ENCODE measurements around the gene PRCP.
"Not testable (repeated sequence)": the region's sequence is repeated elsewhere in the genome, so short reads cannot be mapped to it uniquely, and the experiment has no call there.

Gene PRCP

GRCh38 chr11:82900277-82901164 is at the start of gene PRCP:
TSS of gene PRCP (minus strand) at chr11:82900430. CDS start at chr11:82900402, 28 bp downstream.
- peak; percentile 23 for FAIRE-seq

GRCh38 chr11:82949352-82949751 is 49.1 kb upstream of the PRCP start:
- no peak for FAIRE-seq

- FAIRE-seq: no peak
Observed at GRCh38 chr11:82945682-82946081, 45.5 kb upstream of the PRCP start.

- not testable (repeated sequence) for FAIRE-seq
Observed at GRCh38 chr11:82945041-82945440, 44.8 kb upstream of the PRCP start.

- no peak for FAIRE-seq
Observed at GRCh38 chr11:82944198-82944597, 44.0 kb upstream of the PRCP start.

GRCh38 chr11:82943430-82943829 is 43.2 kb upstream of the PRCP start:
- not testable (repeated sequence) for FAIRE-seq

- no peak for FAIRE-seq
Observed at GRCh38 chr11:82942376-82942775, 42.1 kb upstream of the PRCP start.

GRCh38 chr11:82939456-82939855 is 39.2 kb upstream of the PRCP start:
- FAIRE-seq: no peak

- no peak for FAIRE-seq
Observed at GRCh38 chr11:82937554-82937953, 37.3 kb upstream of the PRCP start.

GRCh38 chr11:82936261-82936660 is 36.0 kb upstream of the PRCP start:
- FAIRE-seq: no peak

GRCh38 chr11:82932564-82932963 is 32.3 kb upstream of the PRCP start:
- FAIRE-seq: no peak

- no peak for FAIRE-seq
Observed at GRCh38 chr11:82930734-82931133, 30.5 kb upstream of the PRCP start.

GRCh38 chr11:82930229-82930628 is 30.0 kb upstream of the PRCP start:
- FAIRE-seq: no peak

GRCh38 chr11:82929121-82929520 is 28.9 kb upstream of the PRCP start:
- FAIRE-seq: no peak

GRCh38 chr11:82927264-82927880 is 27.1 kb upstream of the PRCP start:
- FAIRE-seq: peak; percentile 89

- FAIRE-seq: no peak
Observed at GRCh38 chr11:82924522-82925224, 24.4 kb upstream of the PRCP start.

- FAIRE-seq: not testable (repeated sequence)
Observed at GRCh38 chr11:82922396-82923173, 22.4 kb upstream of the PRCP start.

GRCh38 chr11:82920227-82920626 is 20.0 kb upstream of the PRCP start:
- not testable (repeated sequence) for FAIRE-seq

GRCh38 chr11:82919786-82920185 is 19.6 kb upstream of the PRCP start:
- not testable (repeated sequence) for FAIRE-seq

GRCh38 chr11:82909015-82909640 is 8.9 kb upstream of the PRCP start:
- FAIRE-seq: no peak

GRCh38 chr11:82908311-82908710 is 8.1 kb upstream of the PRCP start:
- FAIRE-seq: no peak

- FAIRE-seq: no peak
Observed at GRCh38 chr11:82907371-82907770, 7.1 kb upstream of the PRCP start.

Data from endometrium (tissue), 2 donors.